H7 (cell line): ENCODE data around the gene PAM. TPM values are rescaled to one million over a fixed set of nuclear protein-coding genes. Genes with fewer than 3 reads are reported as not detected.

Source experiments
- DNase-seq: peaks from one replicate; pipeline ENCODE4 v3.0.0; 2012
- H3K27me3 ChIP-seq: 2 replicates; pipeline ENCODE4 v1.6.0; 2011; ENCODE audit warnings: mild to moderate bottlenecking, low read length; ENCODE audit not compliant: control insufficient read depth, insufficient read depth
- H3K36me3 ChIP-seq: replicated peaks from 2 replicates; pipeline ENCODE4 v1.5.1; 2011; ENCODE audit warnings: low read length; ENCODE audit not compliant: control insufficient read depth, insufficient read depth
- H3K4me3 ChIP-seq: 2 replicates; pipeline ENCODE4 v1.5.1; 2011; ENCODE audit warnings: low read depth, mild to moderate bottlenecking, control low read depth, low read length, moderate library complexity; ENCODE audit not compliant: insufficient read depth
- total RNA-seq: library from RNA; depleted of rRNA; stranded (reverse); fragments of >200 nt; shearing (Covaris generic); gene quantifications from 2 replicates; pipeline ENCODE4 v1.2.3, GENCODE V29; 2014

PAM gene
- total RNA-seq, 1 experiment from 2014 or later: 33.9 TPM

GRCh38 chr5:103075442-103075841, 320.3 kb downstream of the PAM start:
- H3K27me3 ChIP-seq: no peaks in the 10 kb centered on the region
- no peaks in the 10 kb centered on the region; the same call in 1 of the 2 replicates for H3K36me3 ChIP-seq
- DNase-seq: no peak
- H3K4me3 ChIP-seq: no peak overlapping the region
